Activated T-cell treated with anti-CD3 and anti-CD28 coated beads, Interleukin-2, amount 50 U/mL, for 48 hours (primary cell): ENCODE data around the gene SPDYE3.
"Not testable (repeated sequence)": the region's sequence is repeated elsewhere in the genome, so short reads cannot be mapped to it uniquely, and the experiment has no call there.

Experiments
- DNase-seq, 2 experiments: peaks; one replicate each; pipeline ENCODE4 v3.0.0-alpha.2; 2020

SPDYE3 gene

DNA sequence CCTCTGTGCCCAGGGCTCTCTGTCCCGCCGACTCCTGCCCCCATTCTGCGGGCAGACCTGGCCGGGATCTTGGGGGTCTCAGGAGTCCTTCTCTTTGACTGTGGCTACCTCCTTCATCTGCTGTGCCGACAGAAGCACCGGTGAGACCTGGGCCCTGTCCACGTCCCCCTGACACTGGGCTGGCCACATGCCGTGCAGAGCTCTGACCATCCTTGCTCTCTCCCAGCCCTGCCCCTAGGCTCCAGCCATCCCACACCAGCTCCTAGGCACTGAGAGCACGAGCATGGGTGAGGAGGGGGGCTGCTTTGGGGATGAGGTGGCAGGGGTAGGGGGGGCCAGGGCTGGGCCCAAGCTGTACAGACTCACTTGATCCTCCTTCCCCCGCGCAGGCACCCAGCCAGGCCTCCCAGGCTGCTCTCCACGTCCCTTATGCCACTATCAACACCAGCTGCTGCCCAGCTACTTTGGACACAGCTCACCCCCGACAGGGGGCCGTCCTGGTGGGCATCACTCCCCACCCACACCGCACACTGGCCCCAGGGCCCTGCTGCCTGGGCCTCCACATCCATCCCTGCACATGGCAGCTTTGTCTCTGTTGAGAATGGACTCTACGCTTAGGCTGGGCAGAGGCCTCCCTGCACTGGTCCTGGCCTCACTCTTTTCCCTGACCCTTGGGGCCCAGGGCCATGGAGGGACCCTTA is 45.6 kb downstream of the SPDYE3 start:
- peak in 1 of 2 experiments; percentile 17 for DNase-seq

DNA sequence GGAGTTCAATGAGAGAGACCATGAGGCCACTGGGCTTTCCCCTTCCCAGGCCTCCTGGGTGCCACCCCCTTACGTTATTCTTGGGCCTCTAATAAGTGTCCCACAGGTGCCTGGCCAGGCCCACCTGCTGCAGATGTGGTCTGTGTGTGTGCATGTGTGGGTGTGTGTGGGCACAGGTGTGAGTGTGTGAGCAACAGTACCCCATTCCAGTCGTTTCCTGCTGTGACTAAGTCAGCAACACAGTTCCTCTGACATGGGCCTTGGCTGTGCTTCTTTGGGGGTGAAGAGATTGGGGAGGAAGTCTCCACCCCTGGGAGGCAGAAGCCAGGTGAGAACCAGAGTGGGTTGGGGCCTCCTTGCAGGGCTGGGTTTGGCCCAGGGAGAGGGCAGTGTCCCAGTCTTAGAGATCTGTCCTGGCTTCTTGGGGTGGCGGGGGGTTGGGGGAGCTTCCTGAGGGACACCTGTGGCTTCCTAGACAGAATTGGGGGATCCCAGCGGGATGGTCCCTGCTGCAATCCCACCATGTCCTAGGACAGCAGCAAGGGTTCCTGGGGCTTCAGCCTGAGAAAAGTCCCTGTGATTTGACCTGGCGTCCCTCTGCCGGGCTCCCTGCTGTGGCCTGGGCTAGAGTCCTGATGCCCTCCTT is 46.3 kb downstream of the SPDYE3 start:
- peak in 1 of 2 experiments; percentile 58 for DNase-seq

DNA sequence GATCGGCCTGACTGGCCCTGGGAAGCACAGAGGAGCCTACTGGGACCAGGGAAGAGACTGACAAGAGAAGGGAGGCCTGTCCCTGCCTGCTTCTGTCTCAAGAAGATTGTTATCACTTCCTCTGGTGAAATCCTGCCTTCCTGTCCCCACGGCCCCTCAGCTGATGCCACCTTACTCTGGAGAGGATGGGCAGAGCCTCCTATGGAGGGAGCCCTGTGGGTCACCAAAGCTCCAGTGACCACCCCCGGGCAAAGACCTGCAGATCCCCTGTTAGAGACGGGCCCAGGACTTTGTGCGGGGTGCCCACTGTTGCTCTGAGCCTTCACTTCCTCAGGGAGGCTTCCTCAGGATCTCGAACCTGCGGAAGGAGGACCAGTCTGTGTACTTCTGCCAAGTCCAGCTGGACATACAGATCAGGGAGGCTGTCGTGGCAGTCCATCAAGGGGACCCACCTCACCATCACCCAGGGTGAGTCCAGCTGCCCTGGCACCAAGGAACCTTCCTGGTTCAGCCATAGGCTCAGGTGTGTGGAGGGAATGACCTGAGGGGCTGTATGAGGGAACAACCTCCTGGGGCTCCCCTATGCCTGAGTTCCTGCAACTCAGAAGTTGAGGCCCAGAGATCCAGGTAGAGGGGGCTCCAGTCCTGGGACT is 49.0 kb downstream of the SPDYE3 start:
- DNase-seq: no peak

DNA sequence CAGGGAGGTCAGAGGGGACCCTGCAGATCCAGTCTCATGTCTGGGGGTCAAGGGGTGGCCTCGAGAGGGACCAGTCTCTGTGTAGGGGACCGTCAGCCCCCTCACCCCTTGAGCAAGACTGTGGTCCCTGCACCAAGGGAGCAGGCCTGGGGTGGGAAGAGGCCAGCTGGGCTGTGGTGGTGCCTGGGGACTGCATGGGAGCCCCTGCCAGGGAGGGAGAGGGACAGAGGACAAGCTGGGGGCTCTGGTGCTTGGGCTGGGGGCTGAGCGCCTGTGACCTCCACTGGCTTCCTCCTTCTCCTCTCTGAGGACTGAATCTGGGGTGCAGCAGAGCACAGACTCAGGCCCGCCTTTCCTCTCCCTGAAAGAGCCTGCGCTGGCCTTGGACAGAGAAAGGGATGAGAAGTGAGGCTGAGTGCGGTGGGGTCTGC is 49.6 kb downstream of the SPDYE3 start:
- DNase-seq: no peak

DNA sequence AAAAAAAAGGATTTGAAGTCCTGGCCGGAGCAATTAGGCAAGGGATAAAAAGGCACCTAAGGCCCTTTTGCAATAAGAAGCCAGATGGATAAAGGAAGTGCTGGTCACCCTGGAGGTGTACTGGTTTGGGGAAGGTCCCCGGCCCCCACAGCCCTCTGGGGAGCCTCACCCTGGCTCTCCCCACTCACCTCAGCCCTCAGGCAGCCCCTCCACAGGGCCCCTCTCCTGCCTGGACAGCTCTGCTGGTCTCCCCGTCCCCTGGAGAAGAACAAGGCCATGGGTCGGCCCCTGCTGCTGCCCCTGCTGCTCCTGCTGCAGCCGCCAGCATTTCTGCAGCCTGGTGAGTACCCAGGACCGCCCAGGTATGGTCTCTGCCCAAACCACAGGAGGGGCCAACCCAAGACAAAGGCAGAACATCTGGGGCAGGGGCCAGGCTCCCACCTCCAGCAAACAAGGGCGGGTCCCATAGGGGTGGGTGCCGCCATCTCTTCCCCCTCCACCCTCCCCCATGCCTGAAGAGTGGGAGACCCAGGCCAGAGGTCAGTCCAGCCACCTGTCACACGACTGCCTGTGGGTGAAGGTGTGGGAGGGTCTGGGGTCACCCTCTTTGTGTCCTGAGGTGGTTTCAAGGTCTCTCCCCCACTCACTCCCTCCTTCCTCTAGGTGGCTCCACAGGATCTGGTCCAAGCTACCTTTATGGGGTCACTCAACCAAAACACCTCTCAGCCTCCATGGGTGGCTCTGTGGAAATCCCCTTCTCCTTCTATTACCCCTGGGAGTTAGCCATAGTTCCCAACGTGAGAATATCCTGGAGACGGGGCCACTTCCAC is 50.7 kb downstream of the SPDYE3 start, which contains the start of gene PILRB:
Gene PILRB, plus strand, starts transcription at position 91 of the 830 bp plus-strand sequence. Its CDS starts 186 bp downstream, at position 277.
- DNase-seq: no peak

DNA sequence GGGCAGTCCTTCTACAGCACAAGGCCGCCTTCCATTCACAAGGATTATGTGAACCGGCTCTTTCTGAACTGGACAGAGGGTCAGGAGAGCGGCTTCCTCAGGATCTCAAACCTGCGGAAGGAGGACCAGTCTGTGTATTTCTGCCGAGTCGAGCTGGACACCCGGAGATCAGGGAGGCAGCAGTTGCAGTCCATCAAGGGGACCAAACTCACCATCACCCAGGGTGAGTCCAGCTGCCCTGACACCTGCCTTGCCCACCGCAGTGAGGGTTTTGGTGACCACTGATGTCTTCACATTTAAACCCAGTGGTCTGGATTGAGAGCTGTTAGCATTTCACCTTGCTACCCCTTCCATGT is 51.3 kb downstream of the SPDYE3 start:
- no peak for DNase-seq

DNA sequence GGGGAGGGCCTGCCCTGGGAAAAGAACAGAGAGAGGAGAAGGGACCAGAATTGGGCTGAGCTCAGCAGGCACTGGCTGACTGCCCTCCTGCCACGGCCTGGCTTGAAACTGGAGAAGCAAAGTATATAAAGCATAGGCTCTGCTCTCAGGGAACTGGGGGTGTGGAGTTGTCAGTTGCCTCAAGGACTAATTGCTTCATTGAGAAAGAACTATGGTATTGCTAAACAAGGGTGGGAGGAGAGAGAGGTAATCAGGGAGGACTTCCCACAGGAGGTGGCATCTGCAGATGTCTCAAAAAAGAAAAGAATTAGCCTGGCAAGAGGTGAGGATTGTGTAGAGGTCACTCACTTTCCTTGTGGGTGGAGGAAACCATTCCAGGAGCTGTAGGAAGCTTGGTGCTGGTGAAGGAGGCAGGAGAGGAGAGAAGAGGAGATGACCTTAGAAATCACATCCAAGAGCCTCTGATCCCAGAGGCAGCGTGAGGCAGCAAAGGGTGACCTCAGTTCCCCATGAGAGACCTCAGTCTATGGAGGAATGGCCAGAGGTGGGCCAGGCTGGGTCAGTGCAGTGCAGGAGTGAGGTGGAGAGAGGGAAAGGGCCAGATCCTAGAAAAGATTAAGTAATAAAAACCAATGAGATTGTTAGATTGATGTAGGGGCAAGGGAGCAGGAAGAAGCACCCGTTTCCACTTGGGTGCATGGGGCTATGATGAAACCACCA is 52.8 kb downstream of the SPDYE3 start:
- DNase-seq: no peak

DNA sequence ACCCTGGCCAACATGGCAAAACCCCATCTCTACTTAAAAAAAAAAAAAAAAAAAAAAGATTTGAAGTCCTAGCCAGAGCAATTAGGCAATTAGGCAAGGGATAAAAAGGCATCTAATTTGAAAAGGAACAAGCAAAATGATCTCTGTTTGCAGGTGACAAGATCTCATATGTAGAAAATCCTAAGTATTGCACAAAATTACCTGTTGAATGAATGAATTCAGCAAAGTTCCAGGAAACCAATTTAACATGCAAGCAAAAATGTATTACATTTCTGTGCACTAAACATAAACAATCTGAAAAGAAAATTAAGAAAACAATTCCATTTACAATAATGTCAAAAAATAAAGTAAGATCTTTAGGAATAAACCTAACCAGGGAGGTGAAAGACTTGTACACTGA is 55.6 kb downstream of the SPDYE3 start:
- no peak for DNase-seq

DNA sequence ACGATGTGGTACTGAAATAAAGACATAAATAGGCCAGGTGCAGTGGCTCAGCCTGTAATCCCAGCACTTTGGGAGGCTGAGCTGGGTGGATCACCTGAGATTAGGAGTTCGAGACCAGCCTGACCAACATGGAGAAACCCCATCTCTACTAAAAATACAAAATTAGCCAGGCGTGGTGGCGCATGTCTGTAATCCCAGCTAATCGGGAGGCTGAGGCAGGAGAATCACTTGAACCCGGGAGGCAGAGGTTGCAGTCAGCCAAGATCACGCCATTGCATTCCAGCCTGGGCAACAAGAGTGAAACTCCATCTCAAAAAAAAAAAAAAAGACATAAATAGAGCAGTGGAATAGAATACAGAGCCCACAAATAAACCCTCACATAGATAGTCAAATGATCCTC is 56.3 kb downstream of the SPDYE3 start:
- not testable (repeated sequence) for DNase-seq

DNA sequence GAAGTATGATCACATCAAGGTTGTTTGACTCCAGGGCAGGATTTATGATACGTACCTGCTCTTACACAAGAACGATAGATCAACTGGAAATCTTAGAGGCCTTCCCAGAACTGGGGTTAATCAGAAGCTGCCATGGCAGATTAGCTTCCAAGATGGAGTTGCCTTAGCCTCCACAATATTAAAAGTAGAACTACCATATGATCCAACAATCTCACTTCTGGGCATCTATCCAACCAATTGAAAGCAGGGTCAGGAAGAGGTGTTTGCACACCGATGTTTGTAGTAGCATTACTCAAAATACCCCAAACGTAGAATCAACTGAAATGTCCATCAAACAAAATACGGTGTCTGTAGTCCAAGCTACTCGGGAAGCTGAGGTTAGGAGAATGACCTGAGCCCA is 57.0 kb downstream of the SPDYE3 start:
- DNase-seq: no peak

DNA sequence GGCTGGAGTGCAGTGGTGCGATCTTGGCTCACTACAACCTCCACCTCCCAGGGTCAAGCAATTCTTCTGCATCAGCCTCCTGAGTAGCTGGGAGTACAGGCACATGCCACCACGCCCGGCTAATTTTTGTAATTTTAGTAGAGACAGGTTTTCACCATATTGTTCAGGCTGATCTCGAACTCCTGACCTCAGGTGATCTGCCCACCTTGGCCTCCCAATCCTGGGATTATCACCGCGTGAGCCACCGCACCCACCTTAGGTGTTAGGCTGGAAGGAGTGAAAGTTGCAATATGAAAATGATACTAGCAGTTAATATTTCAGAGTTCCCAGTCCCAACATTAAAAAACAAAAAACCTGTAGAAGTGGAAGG is 58.5 kb downstream of the SPDYE3 start:
- DNase-seq: not testable (repeated sequence)

DNA sequence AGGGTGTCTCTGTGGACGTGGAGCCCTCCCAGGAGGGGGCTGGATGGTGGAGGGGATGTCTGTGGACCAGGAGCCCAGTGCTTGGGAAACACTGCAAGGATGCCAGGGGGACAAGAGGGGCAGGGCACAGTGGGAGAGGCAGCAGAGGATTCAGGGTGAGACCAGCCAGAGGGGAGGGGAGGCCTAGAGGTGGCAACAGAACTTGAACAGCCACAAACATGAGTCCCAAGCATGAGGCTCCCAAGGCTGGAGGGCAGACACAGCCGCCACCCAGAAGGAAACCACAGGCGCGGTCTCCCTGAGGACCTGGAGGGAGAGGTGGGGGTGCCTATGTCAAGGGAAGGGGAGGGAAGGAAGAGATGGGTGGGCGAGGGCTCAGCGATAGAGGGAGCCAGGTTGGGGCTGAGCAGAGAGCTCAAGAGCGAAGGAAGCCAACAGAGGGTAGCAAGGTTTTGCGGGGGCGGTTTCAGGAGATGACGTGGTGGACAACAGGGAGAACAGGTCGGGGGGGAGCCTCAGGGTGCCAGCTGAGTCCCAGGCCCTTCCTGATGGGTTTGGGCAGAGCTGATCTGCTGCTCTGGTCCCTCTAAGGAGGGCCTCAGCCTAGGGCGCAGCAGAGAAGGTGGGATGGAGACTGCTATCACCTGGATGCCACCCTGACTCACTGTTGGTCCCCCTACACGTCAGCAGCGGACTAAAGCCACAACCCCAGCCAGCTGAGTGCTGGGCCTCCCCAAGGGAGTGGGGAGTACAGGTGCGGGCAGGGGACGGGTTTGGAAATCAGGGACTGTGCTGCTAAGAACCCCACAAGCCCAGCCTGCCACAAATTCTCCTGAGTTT is 59.1 kb downstream of the SPDYE3 start:
- peak; percentile 61 to 70 for DNase-seq

DNA sequence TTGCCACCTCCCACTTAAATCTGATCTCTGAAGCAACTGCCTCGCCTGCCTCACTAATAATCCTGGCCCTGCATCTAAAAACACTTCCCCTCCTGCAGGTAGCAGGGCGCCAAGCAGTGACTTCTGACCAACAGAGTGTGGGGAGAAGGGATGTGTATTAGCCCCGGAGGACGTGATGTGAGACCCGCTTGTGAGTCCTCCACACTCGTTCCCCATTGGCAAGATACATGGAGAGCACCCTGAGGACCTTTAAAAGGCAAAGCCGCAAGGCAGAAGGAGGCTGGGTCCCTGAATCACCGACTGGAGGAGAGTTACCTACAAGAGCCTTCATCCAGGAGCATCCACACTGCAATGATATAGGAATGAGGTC is 59.7 kb downstream of the SPDYE3 start:
- DNase-seq: no peak

DNA sequence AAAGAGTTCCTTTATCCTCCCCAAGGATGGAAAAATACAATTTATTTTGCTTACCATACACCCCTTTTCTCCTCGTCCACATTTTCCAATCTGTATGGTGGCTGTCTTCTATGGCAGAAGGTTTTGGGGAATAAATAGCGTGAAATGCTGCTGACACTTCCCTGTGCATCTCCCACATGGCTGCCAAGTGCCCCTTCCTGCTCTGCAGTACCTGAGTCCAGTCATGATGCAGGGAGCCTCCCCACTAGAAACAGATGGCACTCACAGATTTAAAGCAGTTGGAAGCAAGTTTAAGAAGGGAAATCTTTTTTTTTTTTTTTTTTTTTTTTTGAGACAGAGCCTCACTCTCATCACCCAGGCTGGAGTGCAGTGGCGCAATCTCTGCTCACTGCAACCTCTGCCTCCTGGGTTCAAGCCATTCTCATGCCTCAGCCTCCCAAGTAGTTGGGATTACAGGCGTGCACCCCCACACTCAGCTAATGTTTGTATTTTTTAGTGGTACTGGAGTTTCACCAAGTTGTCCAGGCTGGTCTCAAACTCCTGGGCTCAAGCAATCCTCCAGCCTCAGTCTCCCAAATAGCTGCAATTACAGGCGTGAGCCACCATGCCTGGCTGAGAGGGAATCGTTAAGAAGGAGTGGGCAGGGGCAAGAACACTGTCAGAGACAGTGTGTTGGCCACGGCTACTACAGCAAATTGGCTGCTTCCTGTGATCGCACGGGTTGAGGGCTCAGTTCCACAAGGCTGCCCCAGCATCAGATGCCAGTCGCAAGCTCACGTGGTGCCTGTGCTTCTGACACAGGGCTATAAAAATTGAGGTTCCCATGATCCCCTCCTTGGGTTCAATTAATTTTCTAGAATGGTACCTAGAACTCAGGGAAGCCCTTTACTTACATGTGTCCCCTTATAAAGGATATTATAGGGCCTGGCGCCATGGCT is 60.4 kb downstream of the SPDYE3 start:
- DNase-seq: no peak

DNA sequence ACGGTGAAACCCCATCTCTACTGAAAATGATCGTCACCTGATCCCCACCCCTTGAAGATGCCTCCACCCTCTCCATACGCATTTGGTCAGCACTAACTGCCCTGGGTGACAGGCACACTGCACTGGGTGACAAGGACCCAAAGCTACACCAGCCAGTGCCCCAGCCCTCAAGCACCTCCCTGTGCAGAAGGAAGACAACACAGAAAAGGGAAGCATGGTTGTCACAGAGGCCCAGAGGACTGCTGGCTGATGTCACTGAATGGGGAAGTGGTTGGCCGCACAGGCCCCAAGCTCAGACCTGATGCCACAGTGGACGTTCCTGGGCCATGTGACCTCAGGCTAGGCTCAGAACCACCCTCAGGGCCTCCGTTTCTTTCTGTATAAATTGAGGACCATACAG is 61.6 kb downstream of the SPDYE3 start:
- DNase-seq: no peak

DNA sequence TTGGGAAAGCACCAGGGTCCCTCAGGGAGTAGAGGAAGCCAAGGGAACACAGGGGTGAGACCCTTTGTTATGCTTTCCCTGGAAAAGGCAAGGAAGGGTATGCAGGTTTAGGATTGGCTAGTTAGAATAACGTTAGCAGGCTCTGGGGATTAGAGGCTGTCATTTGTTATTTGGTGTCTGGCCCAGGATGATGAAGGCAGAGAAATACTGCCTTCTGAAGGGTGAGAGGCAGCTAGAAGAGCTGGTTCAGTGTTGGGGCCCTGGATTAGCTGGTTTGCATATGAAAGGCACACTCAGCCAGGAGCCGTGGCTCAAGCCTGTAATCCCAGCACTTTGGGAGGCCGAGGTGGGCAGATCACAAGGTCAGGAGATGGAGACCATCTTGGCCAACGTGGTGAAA is 62.8 kb downstream of the SPDYE3 start:
- DNase-seq: no peak

DNA sequence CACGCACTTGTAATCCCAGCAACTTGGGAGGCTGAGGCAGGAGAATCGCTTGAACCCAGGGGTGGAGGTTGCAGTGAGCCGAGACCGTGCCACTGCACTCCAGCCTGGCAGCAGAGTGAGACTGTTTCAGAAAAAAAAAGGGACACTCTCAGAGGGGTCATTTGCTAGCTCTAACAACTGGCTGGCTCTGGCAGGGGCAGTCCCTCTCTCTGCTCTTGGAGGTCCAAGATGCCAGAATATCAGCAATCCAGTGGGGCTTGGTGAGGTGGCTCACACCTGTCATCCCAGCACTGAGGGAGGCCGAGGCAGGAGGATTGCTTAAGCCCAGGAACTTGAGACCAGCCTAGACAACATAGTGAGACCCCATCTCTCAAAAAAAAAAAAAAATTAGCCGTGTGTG is 63.2 kb downstream of the SPDYE3 start:
- DNase-seq: no peak

DNA sequence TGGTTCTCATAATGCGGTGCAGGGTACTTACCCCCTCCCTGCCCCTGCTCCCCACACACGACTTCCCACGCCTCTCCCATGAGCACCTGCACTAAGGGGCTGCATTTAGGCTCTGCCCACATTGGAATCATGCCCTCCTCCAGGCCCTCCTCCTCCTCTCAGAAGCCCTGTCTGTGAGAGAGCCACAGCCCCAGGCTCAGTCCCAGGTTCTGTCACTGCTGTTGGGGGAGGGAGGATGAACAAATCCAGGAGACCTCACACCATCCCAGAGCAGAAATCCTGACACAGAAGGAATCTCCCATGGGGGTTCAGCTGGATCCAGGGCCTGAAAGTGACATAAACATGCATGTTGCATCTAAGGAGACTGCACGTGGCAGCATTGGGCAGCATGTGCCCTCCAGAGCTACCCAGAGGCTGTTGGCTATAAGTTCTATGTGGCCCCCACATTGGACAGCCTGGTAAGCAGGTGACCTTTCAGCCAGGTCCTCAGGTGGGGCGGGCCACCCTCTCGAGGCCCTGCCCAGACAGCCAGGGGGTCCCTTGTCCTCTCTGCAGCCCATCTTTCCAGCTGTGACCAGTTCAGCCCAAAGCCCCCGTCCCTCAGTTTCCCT is 64.2 kb downstream of the SPDYE3 start:
- no peak for DNase-seq
